GM18502 (cell line): ENCODE measurements around the gene MEIS1.
"Not testable (repeated sequence)": the region's sequence is repeated elsewhere in the genome, so short reads cannot be mapped to it uniquely, and the experiment has no call there.

ENCODE experiments used
- ATAC-seq: cut with Tn5 transposase; IDR thresholded peaks from one replicate; pipeline ENCODE4 v1.9.1; 2021; ENCODE audit warnings: mild to moderate bottlenecking; ENCODE audit not compliant: unreplicated experiment, poor library complexity

Gene MEIS1

GRCh38 chr2:66434679-66435548 is at the start of gene MEIS1:
TSS of gene MEIS1 (plus strand) at chr2:66435125. CDS start at chr2:66435857, 732 bp downstream.
- peak; percentile 83 for ATAC-seq

- ATAC-seq = no peak
Observed at GRCh38 chr2:66387016-66387753, 47.7 kb upstream of the MEIS1 start.

- ATAC-seq = no peak
Observed at GRCh38 chr2:66389651-66390131, 45.2 kb upstream of the MEIS1 start.

- no peak for ATAC-seq
Observed at GRCh38 chr2:66390152-66390551, 44.8 kb upstream of the MEIS1 start.

GRCh38 chr2:66390811-66391210 is 44.1 kb upstream of the MEIS1 start:
- no peak for ATAC-seq

- not testable (repeated sequence) for ATAC-seq
Observed at GRCh38 chr2:66391240-66391639, 43.7 kb upstream of the MEIS1 start.

- no peak for ATAC-seq
Observed at GRCh38 chr2:66405473-66405872, 29.5 kb upstream of the MEIS1 start.

- ATAC-seq = no peak
Observed at GRCh38 chr2:66408905-66409304, 26.0 kb upstream of the MEIS1 start.

GRCh38 chr2:66412874-66413273 is 22.1 kb upstream of the MEIS1 start:
- no peak for ATAC-seq

- ATAC-seq = no peak
Observed at GRCh38 chr2:66414896-66415295, 20.0 kb upstream of the MEIS1 start.

- no peak for ATAC-seq
Observed at GRCh38 chr2:66418381-66418780, 16.5 kb upstream of the MEIS1 start.

GRCh38 chr2:66421612-66422011 is 13.3 kb upstream of the MEIS1 start:
- ATAC-seq = no peak

GRCh38 chr2:66423391-66424124 is 11.4 kb upstream of the MEIS1 start:
- no peak for ATAC-seq

- ATAC-seq = no peak
Observed at GRCh38 chr2:66426244-66427111, 8.4 kb upstream of the MEIS1 start.

- ATAC-seq = no peak
Observed at GRCh38 chr2:66427300-66427699, 7.6 kb upstream of the MEIS1 start.

- ATAC-seq = no peak
Observed at GRCh38 chr2:66428986-66429612, 5.8 kb upstream of the MEIS1 start.

- no peak for ATAC-seq
Observed at GRCh38 chr2:66429693-66430504, 5.0 kb upstream of the MEIS1 start.

- ATAC-seq = no peak
Observed at GRCh38 chr2:66430505-66431273, 4.2 kb upstream of the MEIS1 start.
